Cortex of kidney (tissue), 1 donor: ENCODE results near the gene GPR17.

Experiments
- DNase-seq: peaks from one replicate; lab custom pipeline; 2025; lab: John Stamatoyannopoulos, UW

The GPR17 gene

DNA sequence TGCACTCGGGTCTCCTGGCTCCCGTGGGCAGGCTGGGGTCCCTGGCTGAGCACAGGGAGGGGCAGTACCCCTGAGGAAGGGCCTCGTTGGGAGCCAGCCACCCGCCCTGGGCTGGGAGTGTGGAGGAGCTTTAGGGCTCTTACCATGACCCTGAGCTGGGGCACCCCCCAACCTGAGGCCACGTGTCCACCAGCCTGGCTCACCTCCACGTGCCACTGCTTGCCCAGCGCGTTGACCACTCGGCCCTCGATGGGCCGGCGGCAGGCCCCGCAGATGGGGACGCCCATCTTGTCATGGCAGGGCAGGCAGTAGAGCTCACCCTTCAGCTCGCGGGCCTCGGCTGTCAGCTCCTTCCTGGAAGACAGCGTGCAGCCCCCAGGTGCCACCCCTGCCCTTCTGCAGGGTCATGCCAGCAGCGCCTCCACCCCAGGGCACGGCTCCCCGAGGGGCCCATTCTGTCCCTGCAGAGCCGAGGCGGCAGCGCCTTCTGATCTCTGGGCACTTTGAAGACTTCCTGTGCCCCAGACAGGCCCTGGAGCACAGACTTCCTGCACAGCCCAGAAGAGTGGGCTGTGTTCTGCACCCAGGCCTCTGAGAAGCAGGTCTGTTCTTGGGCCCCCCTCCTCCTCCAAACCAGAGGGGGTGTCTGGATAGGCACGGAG, 4.0 kb upstream of the GPR17 start:
- no peak for DNase-seq

- no peak for DNase-seq
Measured at GRCh38 chr2:127642706-127643438, 3.1 kb upstream of the GPR17 start.

DNA sequence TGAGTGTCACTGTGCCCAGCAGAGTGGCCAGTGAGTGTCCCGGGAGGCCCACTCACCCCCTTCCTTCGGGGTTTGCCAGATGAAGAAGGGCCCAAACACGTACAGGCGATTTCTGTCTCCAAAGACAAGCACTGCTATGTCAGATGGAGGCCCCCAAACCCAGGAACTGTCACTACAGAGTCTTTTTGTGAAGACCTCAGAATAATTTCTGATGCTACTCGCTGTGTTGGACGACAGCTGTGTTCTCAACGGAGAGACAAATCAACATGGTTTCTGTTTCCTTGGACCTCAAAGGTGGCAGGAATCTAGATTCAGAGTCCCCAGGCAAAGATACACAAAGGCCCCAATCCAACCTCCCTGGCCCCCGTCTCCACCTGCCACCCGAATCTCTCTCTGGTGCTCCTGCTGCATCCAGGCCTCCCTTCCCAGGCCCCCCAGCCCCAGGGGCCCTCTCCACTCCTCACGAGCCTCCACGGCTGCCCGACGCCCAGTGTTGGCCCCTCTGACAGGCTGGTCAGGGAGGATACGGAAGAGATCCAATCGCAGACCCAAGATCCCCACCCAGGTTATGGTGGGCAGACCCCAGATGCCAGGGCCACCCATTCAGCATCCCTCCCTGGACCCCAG, 2.4 kb upstream of the GPR17 start:
- DNase-seq: no peak

DNA sequence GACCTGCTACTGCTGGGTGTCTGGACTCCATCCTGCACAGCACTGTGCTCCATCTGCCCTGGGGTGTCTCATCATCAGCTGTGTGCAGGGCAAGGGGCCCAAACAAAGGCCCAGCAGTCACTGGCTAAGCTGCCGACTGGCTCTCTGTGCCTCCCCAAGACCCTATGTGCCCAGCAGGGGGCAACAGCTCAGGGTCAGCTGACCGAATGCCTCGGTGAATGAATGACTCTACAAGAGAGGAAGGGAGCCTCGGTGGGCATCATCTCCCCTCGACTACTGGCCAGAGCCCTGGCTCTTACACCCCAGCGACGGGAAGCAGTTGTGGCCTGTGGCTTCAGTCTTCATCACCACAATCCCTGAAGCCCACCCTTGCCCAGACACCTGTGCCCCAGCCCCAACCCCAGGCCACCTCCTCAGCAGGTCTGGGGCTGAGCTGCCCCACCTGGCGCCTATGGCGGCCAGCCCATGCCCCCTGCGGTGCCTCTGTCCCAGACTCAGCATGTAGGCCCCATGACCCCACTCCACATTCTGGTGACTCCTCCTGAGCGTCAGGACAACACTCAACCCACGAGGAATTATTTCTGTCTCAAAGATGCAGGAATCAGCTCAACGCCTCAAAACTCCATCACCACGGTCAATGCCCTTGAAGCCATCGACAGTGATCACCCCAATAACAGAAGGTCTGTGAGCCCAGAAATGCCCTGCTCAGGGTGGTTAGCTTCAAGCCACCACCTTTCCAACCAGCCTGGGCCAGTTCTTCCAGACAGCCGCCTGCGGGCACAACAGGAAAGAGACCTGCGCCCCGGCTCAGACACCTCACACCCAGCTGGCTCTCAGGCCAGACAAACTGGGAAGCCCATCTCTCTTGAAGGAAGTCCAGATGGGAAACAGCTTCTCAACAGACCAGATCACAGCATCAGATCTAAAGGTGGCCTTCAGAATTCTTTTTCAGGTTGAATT, 1.6 kb upstream of the GPR17 start:
- no peak for DNase-seq

DNA sequence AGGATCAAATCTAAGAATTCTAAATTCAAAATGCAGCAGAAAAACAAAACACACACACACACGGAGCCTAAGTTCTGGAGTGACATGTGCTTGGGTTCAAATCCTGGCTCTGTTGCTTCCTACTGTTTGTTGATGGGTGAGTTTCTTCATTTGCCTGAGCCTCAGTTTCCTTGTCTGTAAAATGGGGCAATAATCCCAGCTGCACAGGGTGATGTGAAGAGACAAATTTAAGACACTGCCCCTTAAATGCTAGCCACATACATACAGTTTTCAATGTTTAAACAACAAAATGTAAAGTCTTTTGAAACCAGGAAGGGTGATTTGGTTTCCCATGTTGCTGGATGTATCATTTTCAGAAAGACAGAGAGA, 943 bp upstream of the GPR17 start:
- no peak for DNase-seq

- no peak for DNase-seq
Measured at GRCh38 chr2:127646487-127647241, 711 bp downstream of the GPR17 start.

DNA sequence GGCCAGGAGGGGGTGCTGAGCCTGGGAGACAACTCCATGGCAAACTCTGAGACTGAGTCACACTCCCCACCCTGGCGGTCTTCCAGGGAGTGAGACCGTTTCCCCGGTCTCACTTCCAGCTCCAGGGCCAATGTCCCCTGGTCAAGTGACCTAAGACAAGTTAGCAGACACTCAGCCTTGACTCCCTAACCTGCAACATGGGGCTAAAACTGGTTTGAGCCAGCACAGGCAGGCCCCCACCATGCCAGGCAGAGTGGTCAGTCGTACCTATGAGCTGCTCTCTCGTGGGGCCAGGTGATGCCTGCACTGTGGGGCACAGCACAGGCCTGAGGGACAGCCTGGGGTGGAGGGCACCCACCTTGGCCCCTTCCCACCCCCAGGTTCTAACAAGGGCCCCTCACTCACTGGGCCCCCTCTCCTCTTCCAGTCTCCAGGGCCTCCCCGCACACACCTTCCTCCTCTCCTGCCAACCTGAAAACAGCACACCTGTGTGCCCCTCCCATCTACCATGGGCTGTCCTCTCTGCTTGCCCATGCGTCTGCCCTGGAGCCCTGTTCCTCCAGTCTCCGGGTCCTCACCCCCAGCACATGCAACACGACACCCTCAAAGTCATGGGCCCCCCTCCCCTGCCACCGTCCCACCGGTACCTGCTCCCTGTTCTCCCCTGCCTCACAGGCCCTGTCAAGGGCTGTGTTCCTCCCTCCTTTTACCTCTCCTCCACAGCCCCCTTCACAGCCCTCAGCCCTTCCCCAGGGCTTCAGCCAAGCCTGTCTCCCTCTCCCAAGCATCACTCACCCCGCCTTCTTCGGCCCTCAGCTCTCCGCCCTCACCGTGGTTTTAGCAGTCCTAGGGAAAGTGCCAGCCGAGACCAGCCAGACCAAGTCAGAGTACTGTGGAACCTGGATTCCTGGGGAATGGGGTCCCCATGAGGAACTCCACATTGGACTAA, 1.6 kb downstream of the GPR17 start:
- DNase-seq: no peak

GRCh38 chr2:127648321-127648720, 2.4 kb downstream of the GPR17 start:
- DNase-seq: no peak

DNA sequence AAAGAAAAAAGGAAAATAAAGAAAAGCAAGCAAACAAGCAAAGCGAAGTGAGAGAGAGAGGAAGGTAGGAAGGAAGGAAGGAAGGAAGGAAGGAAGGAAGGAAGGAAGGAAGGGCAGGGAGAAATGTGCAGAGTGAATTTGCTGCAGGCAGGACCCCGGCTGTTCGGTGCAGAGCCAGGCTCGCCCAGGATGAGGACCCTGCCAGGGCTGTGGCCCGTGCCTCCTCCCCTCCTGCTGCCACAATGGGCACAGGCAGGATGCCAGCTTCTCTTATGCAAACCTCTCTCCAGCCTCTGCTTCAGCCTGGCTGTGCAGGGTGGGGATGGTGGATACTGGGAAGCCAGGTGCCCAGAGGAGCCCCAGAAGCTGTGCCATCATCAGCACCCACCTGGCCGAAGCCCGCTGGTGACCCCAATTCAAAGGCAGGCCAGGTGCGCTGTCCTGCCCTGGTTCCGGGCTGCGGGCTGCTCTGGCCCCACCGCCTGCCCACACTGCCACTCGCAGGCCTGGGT, 3.2 kb downstream of the GPR17 start:
- no peak for DNase-seq

DNA sequence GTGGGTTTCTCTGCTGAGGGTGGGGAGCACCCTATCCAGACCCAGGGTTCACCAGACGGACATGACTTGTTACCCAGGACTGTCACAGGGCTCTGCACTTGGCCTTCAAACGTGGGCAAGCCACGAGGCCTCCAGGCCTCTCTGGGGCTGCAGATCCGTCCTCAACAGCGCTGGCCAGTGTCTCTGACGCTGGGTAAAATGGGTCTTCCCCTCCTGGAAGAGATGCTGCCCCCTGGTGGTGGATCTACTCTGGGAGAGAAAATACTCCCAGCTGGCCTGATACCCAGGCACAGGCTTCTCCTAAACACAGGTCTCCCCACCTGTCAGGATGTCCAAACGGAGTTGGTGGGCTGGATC, 3.7 kb downstream of the GPR17 start:
- no peak for DNase-seq

- no peak for DNase-seq
Measured at GRCh38 chr2:127650041-127650784, 4.3 kb downstream of the GPR17 start.

GRCh38 chr2:127650785-127651380, 4.9 kb downstream of the GPR17 start:
- no peak for DNase-seq

DNA sequence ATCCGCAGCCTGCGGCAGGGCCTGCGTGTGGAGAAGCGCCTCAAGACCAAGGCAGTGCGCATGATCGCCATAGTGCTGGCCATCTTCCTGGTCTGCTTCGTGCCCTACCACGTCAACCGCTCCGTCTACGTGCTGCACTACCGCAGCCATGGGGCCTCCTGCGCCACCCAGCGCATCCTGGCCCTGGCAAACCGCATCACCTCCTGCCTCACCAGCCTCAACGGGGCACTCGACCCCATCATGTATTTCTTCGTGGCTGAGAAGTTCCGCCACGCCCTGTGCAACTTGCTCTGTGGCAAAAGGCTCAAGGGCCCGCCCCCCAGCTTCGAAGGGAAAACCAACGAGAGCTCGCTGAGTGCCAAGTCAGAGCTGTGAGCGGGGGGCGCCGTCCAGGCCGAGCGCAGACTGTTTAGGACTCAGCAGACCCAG, 5.4 kb downstream of the GPR17 start:
- DNase-seq: no peak

- DNase-seq: no peak
Measured at GRCh38 chr2:127651971-127652550, 6.1 kb downstream of the GPR17 start.

GRCh38 chr2:127652786-127653357, 6.9 kb downstream of the GPR17 start:
- no peak for DNase-seq

GRCh38 chr2:127653421-127654083, 7.6 kb downstream of the GPR17 start:
- DNase-seq: no peak

GRCh38 chr2:127654084-127654837, 8.3 kb downstream of the GPR17 start:
- no peak for DNase-seq
